ENCODE data around the gene KLHDC7A. TPM values are rescaled to one million over a fixed set of nuclear protein-coding genes. Genes with fewer than 3 reads are reported as not detected.

KLHDC7A gene
- total RNA-seq, 1 donor from 2014 or later: not detected

- H3K9me3 Mint-ChIP-seq: no peaks in the 10 kb centered on the region
- H3K4me1 Mint-ChIP-seq: no peaks in the 10 kb centered on the region
- H3K4me3 Mint-ChIP-seq: no peak overlapping the region
- no peaks in the 10 kb centered on the region for H3K36me3 Mint-ChIP-seq (ENCODE audit: low read depth)
- H3K27ac Mint-ChIP-seq: no peak overlapping the region
- H3K27me3 Mint-ChIP-seq: peaks cover 4% of the 10 kb centered on the region
- intact Hi-C loops (cut with micrococcal nuclease): no loop called here
- no peak for DNase-seq
These were observed 50.1 kb downstream of the KLHDC7A start for GRCh38 chr1:18530587-18531502.

- Mint-ChIP-seq H3K9me3 (no peaks in the 10 kb centered on the region), H3K36me3 (ENCODE audit: low read depth) (no peaks in the 10 kb centered on the region)
- intact Hi-C loops (cut with micrococcal nuclease): no loop called here
These were observed 50.7 kb downstream of the KLHDC7A start for GRCh38 chr1:18531503-18531845.

GRCh38 chr1:18532390-18533170 lies 51.9 kb downstream of the KLHDC7A start:
- no peaks in the 10 kb centered on the region for H3K36me3 Mint-ChIP-seq (ENCODE audit: low read depth)
- H3K27me3 Mint-ChIP-seq: peaks cover 2% of the 10 kb centered on the region
- H3K27ac Mint-ChIP-seq: no peak overlapping the region
- H3K4me1 Mint-ChIP-seq: no peaks in the 10 kb centered on the region
- H3K9me3 Mint-ChIP-seq: no peaks in the 10 kb centered on the region
- intact Hi-C loops (cut with micrococcal nuclease): no loop called here
- DNase-seq: no peak
- H3K4me3 Mint-ChIP-seq: no peak overlapping the region

More at GRCh38 chr1:18531503-18531845, 50.7 kb downstream of the KLHDC7A start:
- H3K4me3 Mint-ChIP-seq: no peak overlapping the region
- no peak for DNase-seq
- H3K27me3 Mint-ChIP-seq: peaks cover 4% of the 10 kb centered on the region
- H3K27ac Mint-ChIP-seq: no peak overlapping the region
- H3K4me1 Mint-ChIP-seq: no peaks in the 10 kb centered on the region

GRCh38 chr1:18533259-18533658 lies 52.5 kb downstream of the KLHDC7A start:
- no peak overlapping the region for H3K27ac Mint-ChIP-seq
- no peak for DNase-seq
- no peaks in the 10 kb centered on the region for H3K4me1 Mint-ChIP-seq
- H3K4me3 Mint-ChIP-seq: no peak overlapping the region
- H3K27me3 Mint-ChIP-seq: no peaks in the 10 kb centered on the region
- H3K9me3 Mint-ChIP-seq: no peaks in the 10 kb centered on the region
- H3K36me3 Mint-ChIP-seq (ENCODE audit: low read depth): no peaks in the 10 kb centered on the region
- intact Hi-C loops (cut with micrococcal nuclease): no loop called here

GRCh38 chr1:18534810-18535205 lies 54.1 kb downstream of the KLHDC7A start:
- Mint-ChIP-seq H3K4me1 (no peaks in the 10 kb centered on the region), H3K9me3 (no peaks in the 10 kb centered on the region)

More at GRCh38 chr1:18534810-18535205, 54.1 kb downstream of the KLHDC7A start:
- intact Hi-C loops (cut with micrococcal nuclease): no loop called here
- Mint-ChIP-seq H3K27ac (no peak overlapping the region), H3K36me3 (ENCODE audit: low read depth) (no peaks in the 10 kb centered on the region), H3K27me3 (no peaks in the 10 kb centered on the region), H3K4me3 (no peak overlapping the region)
- DNase-seq: no peak

Other genes with a start within 250 kb of the KLHDC7A start
- gene PAX7, start 149.9 kb downstream of the KLHDC7A start, total RNA-seq: not detected in 2 replicates